ENCODE data around the gene HSD17B4.
"Not testable (repeated sequence)": the region's sequence is repeated elsewhere in the genome, so short reads cannot be mapped to it uniquely, and the experiment has no call there.

The HSD17B4 gene

GRCh38 chr5:119435436-119436132, 16.7 kb upstream of the HSD17B4 start:
- no peak for FAIRE-seq

- FAIRE-seq = not testable (repeated sequence)
These were observed 14.3 kb upstream of the HSD17B4 start for GRCh38 chr5:119437785-119438586.

GRCh38 chr5:119438587-119438917, 13.7 kb upstream of the HSD17B4 start:
- FAIRE-seq = not testable (repeated sequence)

GRCh38 chr5:119439140-119439631, 13.1 kb upstream of the HSD17B4 start:
- FAIRE-seq = no peak

GRCh38 chr5:119439632-119440031, 12.7 kb upstream of the HSD17B4 start:
- FAIRE-seq = not testable (repeated sequence)

GRCh38 chr5:119444643-119445042, 7.7 kb upstream of the HSD17B4 start:
- FAIRE-seq = not testable (repeated sequence)

- FAIRE-seq = no peak
These were observed 6.8 kb upstream of the HSD17B4 start for GRCh38 chr5:119445544-119445943.

GRCh38 chr5:119449882-119450281, 2.4 kb upstream of the HSD17B4 start:
- no peak for FAIRE-seq

GRCh38 chr5:119450627-119451026, 1.7 kb upstream of the HSD17B4 start:
- FAIRE-seq = not testable (repeated sequence)

GRCh38 chr5:119451561-119451960, 736 bp upstream of the HSD17B4 start:
- no peak for FAIRE-seq

- FAIRE-seq = no peak
These were observed 281 bp upstream of the HSD17B4 start for GRCh38 chr5:119452060-119452372.

- no peak for FAIRE-seq
These were observed 710 bp downstream of the HSD17B4 start for GRCh38 chr5:119453040-119453373.

- no peak for FAIRE-seq
These were observed 1.9 kb downstream of the HSD17B4 start for GRCh38 chr5:119454171-119454570.

GRCh38 chr5:119458911-119459632, 6.8 kb downstream of the HSD17B4 start:
- no peak for FAIRE-seq

GRCh38 chr5:119465640-119466039, 13.3 kb downstream of the HSD17B4 start:
- FAIRE-seq = no peak

GRCh38 chr5:119468286-119468685, 16.0 kb downstream of the HSD17B4 start:
- peak; percentile 27 for FAIRE-seq

GRCh38 chr5:119470105-119470763, 17.9 kb downstream of the HSD17B4 start:
- no peak for FAIRE-seq

GRCh38 chr5:119470851-119471451, 18.7 kb downstream of the HSD17B4 start:
- FAIRE-seq = peak; percentile 58

- FAIRE-seq = no peak
These were observed 20.9 kb downstream of the HSD17B4 start for GRCh38 chr5:119473241-119473640.

- no peak for FAIRE-seq
These were observed 24.0 kb downstream of the HSD17B4 start for GRCh38 chr5:119476341-119476740.

- FAIRE-seq = no peak
These were observed 26.5 kb downstream of the HSD17B4 start for GRCh38 chr5:119478781-119479180.

GRCh38 chr5:119480629-119481028, 28.3 kb downstream of the HSD17B4 start:
- not testable (repeated sequence) for FAIRE-seq

GRCh38 chr5:119483155-119483554, 30.9 kb downstream of the HSD17B4 start:
- FAIRE-seq = no peak
